Liver (tissue), 9 donors: Measurements from ENCODE around the gene MEIS1. TPM values are rescaled to one million over a fixed set of nuclear protein-coding genes. Genes with fewer than 3 reads are reported as not detected.
A peak's percentile ranks its signal among the peaks of the same experiment; 100 is the strongest.

ENCODE experiments used
- DNase-seq: peaks from one replicate; pipeline ENCODE4 v3.0.0-alpha.2; 2017; ENCODE audit warnings: low spot score
- H3K27ac ChIP-seq, 2 donors: one replicate each; pipeline ENCODE4 v1.7.0; 2013; ENCODE audit warnings: inconsistent platforms in 2 of 2, low read length in 2 of 2, control low read depth in 1 of 2, low read depth in 1 of 2, mild to moderate bottlenecking in 1 of 2
- H3K27me3 ChIP-seq, 4 donors: one replicate each; pipeline versions ENCODE4 v1.6.1 to v1.7.0; 2013; ENCODE audit warnings: low read length in 3 of 4, inconsistent platforms in 1 of 4, mild to moderate bottlenecking in 1 of 4, moderate library complexity in 1 of 4; ENCODE audit not compliant: control insufficient read depth in 4 of 4, insufficient read depth in 4 of 4
- H3K36me3 ChIP-seq, 4 donors: one replicate each; pipeline versions ENCODE4 v1.6.1 to v1.7.0; 2013; ENCODE audit warnings: low read length in 3 of 4, mild to moderate bottlenecking in 3 of 4, low read depth in 1 of 4, moderate library complexity in 1 of 4; ENCODE audit not compliant: control insufficient read depth in 4 of 4, insufficient read depth in 3 of 4
- H3K4me1 ChIP-seq, 4 donors: one replicate each; pipeline versions ENCODE4 v1.6.1 to v1.7.0; 2013; ENCODE audit warnings: low read length in 3 of 4, mild to moderate bottlenecking in 3 of 4, moderate library complexity in 1 of 4; ENCODE audit not compliant: control insufficient read depth in 4 of 4, insufficient read depth in 4 of 4
- H3K4me3 ChIP-seq, 3 donors: one replicate each; pipeline versions ENCODE4 v1.6.1 to v1.7.0; 2013; ENCODE audit warnings: low read length in 3 of 3, control low read depth in 1 of 3, low read depth in 1 of 3, mild to moderate bottlenecking in 1 of 3
- H3K9ac ChIP-seq, 2 donors: one replicate each; pipeline ENCODE4 v1.7.0; 2013; ENCODE audit warnings: low read length in 2 of 2, mild to moderate bottlenecking in 2 of 2, moderate library complexity in 2 of 2, control low read depth in 1 of 2, low read depth in 1 of 2
- H3K9me3 ChIP-seq, 4 donors: one replicate each; pipeline versions ENCODE4 v1.6.1 to v1.7.0; 2013; ENCODE audit warnings: low read length in 3 of 4; ENCODE audit not compliant: control insufficient read depth in 4 of 4
- ATF3 ChIP-seq: IDR thresholded peaks from 2 replicates; pipeline ENCODE4 v1.6.1; 2016; ENCODE audit warnings: antibody characterized with exemption
- EGR1 ChIP-seq, 2 donors: IDR thresholded peaks; 2 replicates each; pipeline ENCODE4 v1.6.1; 2016 to 2018; ENCODE audit warnings: antibody characterized with exemption in 2 of 2, low read depth in 2 of 2
- FOXA1 ChIP-seq: IDR thresholded peaks from 2 replicates; pipeline ENCODE4 v1.6.1; 2016; ENCODE audit warnings: antibody characterized with exemption
- FOXA2 ChIP-seq: IDR thresholded peaks from 2 replicates; pipeline ENCODE4 v1.6.1; 2016; ENCODE audit warnings: antibody characterized with exemption
- HNF4A ChIP-seq, 2 donors: conservative IDR thresholded peaks; 2 replicates each; pipeline ENCODE4 v1.6.1; 2016; ENCODE audit warnings: antibody characterized with exemption in 2 of 2, mild to moderate bottlenecking in 2 of 2
- HNF4G ChIP-seq: IDR thresholded peaks from 2 replicates; pipeline ENCODE4 v1.6.1; 2016; ENCODE audit warnings: antibody characterized with exemption
- JUND ChIP-seq, 2 donors: IDR thresholded peaks; 2 replicates each; pipeline ENCODE4 v1.6.1; 2016; ENCODE audit warnings: antibody characterized with exemption in 2 of 2
- MAX ChIP-seq: IDR thresholded peaks from 2 replicates; pipeline ENCODE4 v1.6.1; 2016; ENCODE audit warnings: antibody characterized with exemption
- NR2F2 ChIP-seq: IDR thresholded peaks from 2 replicates; pipeline ENCODE4 v1.6.1; 2016; ENCODE audit warnings: antibody characterized with exemption
- RAD21 ChIP-seq, 2 donors: IDR thresholded peaks; 2 replicates each; pipeline ENCODE4 v1.6.1; 2016; ENCODE audit warnings: antibody characterized with exemption in 2 of 2, mild to moderate bottlenecking in 2 of 2
- REST ChIP-seq: IDR thresholded peaks from 2 replicates; pipeline ENCODE4 v1.6.1; 2016; ENCODE audit warnings: antibody characterized with exemption, mild to moderate bottlenecking
- RXRA ChIP-seq, 2 donors: IDR thresholded peaks; 2 replicates each; pipeline ENCODE4 v1.6.1; 2017 to 2018; ENCODE audit warnings: antibody characterized with exemption in 2 of 2, mild to moderate bottlenecking in 1 of 2
- YY1 ChIP-seq: IDR thresholded peaks from 2 replicates; pipeline ENCODE4 v1.6.1; 2016; ENCODE audit warnings: antibody characterized with exemption, mild to moderate bottlenecking
- ZBTB33 ChIP-seq: IDR thresholded peaks from 2 replicates; pipeline ENCODE4 v1.6.1; 2016; ENCODE audit warnings: antibody characterized with exemption
- WGBS: extraction: QIAGEN DNeasy Blood & Tissue Kit; methylation state at CpG from one replicate; pipeline ENCODE4 v1.1.7; 2013; 5-methylcytosine and 5-hydroxymethylcytosine counted together
- polyA plus RNA-seq, 2 donors: library from polyadenylated mRNA; stranded (reverse) in 1 of 2; unstranded in 1 of 2; fragments of 200-250 nt in 1 of 2; fragments of >200 nt in 1 of 2; fragmentation: Nextera tagmentation in 1 of 2; extraction: Ambion mirVana in 1 of 2; gene quantifications; one replicate each; pipeline versions ENCODE4 v1.2.1 to v1.2.3, GENCODE V29; 2013 to 2015
- total RNA-seq, 2 donors: library from RNA; depleted of rRNA; stranded (reverse); fragments of >200 nt; gene quantifications; one replicate each; pipeline ENCODE4 v1.2.3, GENCODE V29; 2014
- donor health status: healthy.
- donor health status: healthy.
- donor health status: healthy.
- donor health status: healthy.
- donor health status: healthy.

The MEIS1 gene
- total and polyA plus RNA-seq, 4 donors = 1.6 to 8.6 (median 5.5) TPM

GRCh38 chr2:66526180-66526579 is 91.3 kb downstream of the MEIS1 start:
- Histone ChIP-seq H3K27ac (no peak overlapping the region), H3K4me1 (peaks cover 3 to 33% (median 29%) of the 10 kb centered on the region in 4 donors)

GRCh38 chr2:66528974-66529724 is 94.2 kb downstream of the MEIS1 start:
- Histone ChIP-seq H3K4me1 (peaks cover 0 to 12% (median 11%) of the 10 kb centered on the region in 4 donors), H3K9ac (no peak overlapping the region), H3K9me3 (no peaks in the 10 kb centered on the region), H3K36me3 (no peaks in the 10 kb centered on the region), H3K27ac (no peak overlapping the region), H3K4me3 (no peak overlapping the region), H3K27me3 (no peaks in the 10 kb centered on the region)
- DNase-seq = no peak
- 95% methylated on average over 1 of the region's 1 CpG for WGBS
- TF ChIP-seq HNF4A (conservative IDR thresholded peaks at IDR 0.05) (peak in 1 of 2 donors; percentile 92), NR2F2 (no peak), FOXA2 (no peak), ZBTB33 (no peak), MAX (no peak), YY1 (no peak), ATF3 (no peak)

More at GRCh38 chr2:66526180-66526579, 91.3 kb downstream of the MEIS1 start:
- Histone ChIP-seq H3K4me3 (no peak overlapping the region), H3K9ac (no peak overlapping the region), H3K36me3 (no peaks in the 10 kb centered on the region), H3K27me3 (no peaks in the 10 kb centered on the region), H3K9me3 (no peaks in the 10 kb centered on the region)
- DNase-seq = no peak
- no peak for TF ChIP-seq FOXA1
- TF ChIP-seq JUND (IDR thresholded peaks at IDR 0.05) = no peak
- peak; percentile 63 for TF ChIP-seq NR2F2
- no peak for TF ChIP-seq RAD21 (IDR thresholded peaks at IDR 0.05)
- no peak for TF ChIP-seq ZBTB33
- no peak for TF ChIP-seq EGR1 (IDR thresholded peaks at IDR 0.05; ENCODE audit: low read depth in 2 of 2)
- TF ChIP-seq HNF4A (conservative IDR thresholded peaks at IDR 0.05) = peak in 1 of 2 donors; percentile 38
- TF ChIP-seq REST = no peak
- no peak for TF ChIP-seq YY1
- TF ChIP-seq RXRA (IDR thresholded peaks at IDR 0.05) = no peak
- TF ChIP-seq HNF4G = no peak
- no peak for TF ChIP-seq MAX
- 11% methylated on average over 2 of the region's 2 CpGs for WGBS
